Chondrocyte (in vitro differentiated cells): ENCODE results near the gene MRGPRD. TPM values are rescaled to one million over a fixed set of nuclear protein-coding genes. Genes with fewer than 3 reads are reported as not detected.
A peak's percentile ranks its signal among the peaks of the same experiment; 100 is the strongest.

Experiments
- DNase-seq: peaks from one replicate; pipeline ENCODE4 v3.0.0; 2021; ENCODE audit warnings: mixed read lengths, low spot score
- H3K27ac Mint-ChIP-seq: one replicate; pipeline ENCODE4 v1.8.0; 2021; ENCODE audit warnings: mild to moderate bottlenecking, moderate library complexity, mixed read lengths; ENCODE audit not compliant: unreplicated experiment
- H3K27me3 Mint-ChIP-seq: 2 replicates; pipeline ENCODE4 v1.8.0; 2021; ENCODE audit warnings: low read depth, mixed read lengths
- H3K36me3 Mint-ChIP-seq: 2 replicates; pipeline ENCODE4 v1.8.0; 2021; ENCODE audit warnings: low read depth, mixed read lengths
- H3K4me1 Mint-ChIP-seq: 2 replicates; pipeline ENCODE4 v1.8.0; 2021; ENCODE audit warnings: low read depth, mild to moderate bottlenecking, mixed read lengths
- H3K4me3 Mint-ChIP-seq: one replicate; pipeline ENCODE4 v1.8.0; 2021; ENCODE audit warnings: mild to moderate bottlenecking, moderate library complexity, mixed read lengths; ENCODE audit not compliant: unreplicated experiment
- H3K9me3 Mint-ChIP-seq: 2 replicates; pipeline ENCODE4 v1.8.0; 2021; ENCODE audit warnings: low read depth, mixed read lengths
- total RNA-seq: library from RNA; stranded (reverse); gene quantifications from 3 replicates; pipeline ENCODE4 v1.2.1, GENCODE V29; 2021
- TF ChIP-seq, protein P1 (sequence below): fragments of 200-600 bp; sonication (generic); IDR thresholded peaks from 2 replicates; pipeline ENCODE4 v1.5.0; 2021; ENCODE audit warnings: antibody characterized with exemption, mild to moderate bottlenecking, moderate library complexity

Gene MRGPRD
- total RNA-seq, 1 donor from 2014 or later: not detected

GRCh38 chr11:68994894-68995285 lies 14.1 kb upstream of the MRGPRD start:
- TF ChIP-seq, protein P1, sequence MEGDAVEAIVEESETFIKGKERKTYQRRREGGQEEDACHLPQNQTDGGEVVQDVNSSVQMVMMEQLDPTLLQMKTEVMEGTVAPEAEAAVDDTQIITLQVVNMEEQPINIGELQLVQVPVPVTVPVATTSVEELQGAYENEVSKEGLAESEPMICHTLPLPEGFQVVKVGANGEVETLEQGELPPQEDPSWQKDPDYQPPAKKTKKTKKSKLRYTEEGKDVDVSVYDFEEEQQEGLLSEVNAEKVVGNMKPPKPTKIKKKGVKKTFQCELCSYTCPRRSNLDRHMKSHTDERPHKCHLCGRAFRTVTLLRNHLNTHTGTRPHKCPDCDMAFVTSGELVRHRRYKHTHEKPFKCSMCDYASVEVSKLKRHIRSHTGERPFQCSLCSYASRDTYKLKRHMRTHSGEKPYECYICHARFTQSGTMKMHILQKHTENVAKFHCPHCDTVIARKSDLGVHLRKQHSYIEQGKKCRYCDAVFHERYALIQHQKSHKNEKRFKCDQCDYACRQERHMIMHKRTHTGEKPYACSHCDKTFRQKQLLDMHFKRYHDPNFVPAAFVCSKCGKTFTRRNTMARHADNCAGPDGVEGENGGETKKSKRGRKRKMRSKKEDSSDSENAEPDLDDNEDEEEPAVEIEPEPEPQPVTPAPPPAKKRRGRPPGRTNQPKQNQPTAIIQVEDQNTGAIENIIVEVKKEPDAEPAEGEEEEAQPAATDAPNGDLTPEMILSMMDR: no peak
- no peak overlapping the region for H3K27ac Mint-ChIP-seq
- peaks cover 26% of the 10 kb centered on the region for H3K27me3 Mint-ChIP-seq
- no peak for DNase-seq
- no peaks in the 10 kb centered on the region for H3K36me3 Mint-ChIP-seq
- H3K4me3 Mint-ChIP-seq: no peak overlapping the region
- no peaks in the 10 kb centered on the region for H3K9me3 Mint-ChIP-seq
- peaks cover 19% of the 10 kb centered on the region for H3K4me1 Mint-ChIP-seq

DNA sequence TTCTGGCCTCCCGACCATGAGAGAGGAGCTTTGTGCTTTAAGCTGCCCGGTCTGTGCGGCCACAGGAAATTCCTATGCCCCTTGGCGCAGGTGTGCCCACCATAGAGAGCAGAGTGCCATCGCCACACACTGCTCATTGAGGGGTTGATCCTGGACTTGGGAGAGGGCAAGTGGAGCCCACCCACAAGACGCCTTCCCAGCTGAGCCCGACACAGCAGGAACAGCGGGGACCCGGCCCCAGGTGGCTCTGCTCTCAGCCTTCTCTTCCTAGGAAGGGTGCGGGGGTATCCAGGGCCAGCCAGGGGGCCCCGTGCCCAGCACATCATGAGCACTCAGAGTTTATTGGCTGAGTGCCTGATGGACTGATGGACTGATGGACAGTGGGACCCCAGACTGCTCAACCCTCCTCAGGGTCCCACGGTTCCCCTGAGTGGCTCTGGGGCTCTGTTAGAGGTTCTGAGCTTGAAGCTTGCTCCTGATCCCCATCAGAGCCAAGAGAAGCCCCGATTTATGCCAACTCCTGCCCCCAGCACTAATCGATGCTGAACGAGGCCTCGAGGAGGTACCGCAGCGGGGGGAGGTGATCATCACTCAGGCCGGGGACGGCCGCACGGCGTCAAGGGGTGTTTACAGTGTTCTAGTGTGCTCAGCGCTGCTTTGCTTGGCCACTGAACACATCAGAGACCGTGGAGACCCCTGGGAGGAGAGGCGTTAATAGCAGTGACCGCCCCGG lies 13.5 kb upstream of the MRGPRD start:
- DNase-seq: peak; percentile 86
- peaks cover 17% of the 10 kb centered on the region for H3K4me1 Mint-ChIP-seq
- H3K27ac Mint-ChIP-seq: no peak overlapping the region
- H3K4me3 Mint-ChIP-seq: no peak overlapping the region
- no peaks in the 10 kb centered on the region for H3K9me3 Mint-ChIP-seq
- no peaks in the 10 kb centered on the region for H3K36me3 Mint-ChIP-seq
- H3K27me3 Mint-ChIP-seq: peaks cover 32% of the 10 kb centered on the region
- TF ChIP-seq, protein P1: no peak

- peaks cover 10% of the 10 kb centered on the region for H3K4me1 Mint-ChIP-seq
- no peak for DNase-seq
- H3K4me3 Mint-ChIP-seq: no peak overlapping the region
- TF ChIP-seq, protein P1: no peak
- no peaks in the 10 kb centered on the region for H3K9me3 Mint-ChIP-seq
- no peak overlapping the region for H3K27ac Mint-ChIP-seq
- peaks cover 36% of the 10 kb centered on the region for H3K27me3 Mint-ChIP-seq
- no peaks in the 10 kb centered on the region for H3K36me3 Mint-ChIP-seq
Observed at GRCh38 chr11:68993546-68993945, 12.8 kb upstream of the MRGPRD start.

GRCh38 chr11:68992743-68993255 lies 12.0 kb upstream of the MRGPRD start:
- H3K27me3 Mint-ChIP-seq: peaks cover 41% of the 10 kb centered on the region
- H3K4me1 Mint-ChIP-seq: peaks cover 3% of the 10 kb centered on the region
- peak; percentile 65 for DNase-seq

DNA sequence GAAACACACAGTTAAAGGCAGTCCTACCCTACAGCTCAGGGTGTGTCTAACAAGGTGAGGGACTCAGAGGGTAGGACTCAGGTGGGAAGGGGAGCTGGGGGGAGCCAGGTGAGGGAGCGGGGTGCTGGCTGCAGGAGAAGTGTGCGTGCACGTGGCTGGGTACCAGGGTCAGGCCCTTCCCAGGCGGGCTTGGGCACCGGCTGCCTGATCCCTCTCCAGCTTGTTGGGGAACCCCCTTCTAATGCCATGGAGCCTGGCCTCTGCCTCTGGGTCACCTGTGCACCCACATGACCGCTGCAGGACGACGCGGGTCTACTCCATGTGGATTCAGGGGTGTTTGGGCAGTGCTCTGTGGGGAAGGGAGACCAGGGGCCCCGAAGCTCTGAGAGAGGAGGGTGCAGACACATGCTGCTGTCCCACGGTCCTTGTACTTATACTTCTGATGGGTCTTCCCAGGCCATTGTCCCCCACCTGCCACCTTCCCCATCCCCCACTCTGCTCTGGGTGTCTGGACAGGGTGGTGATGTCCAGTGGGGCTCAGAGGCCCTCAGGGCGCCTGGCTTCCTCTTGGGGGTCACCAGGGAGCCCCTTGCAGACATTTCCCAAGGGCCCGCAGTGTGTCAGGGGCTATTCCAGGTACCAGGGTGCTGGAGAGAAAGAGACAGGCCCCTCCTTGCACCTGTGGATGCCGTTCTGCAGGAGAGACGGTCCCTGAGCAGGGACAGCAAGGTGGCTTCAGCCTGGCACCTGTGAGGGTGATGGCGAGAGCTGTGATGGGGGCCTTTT lies 10.4 kb upstream of the MRGPRD start:
- Mint-ChIP-seq H3K36me3 (peaks cover 10% of the 10 kb centered on the region), H3K4me3 (no peak overlapping the region), H3K4me1 (peaks cover 11% of the 10 kb centered on the region), H3K9me3 (peaks cover 14% of the 10 kb centered on the region), H3K27me3 (peaks cover 48% of the 10 kb centered on the region), H3K27ac (no peak overlapping the region)
- peak; percentile 85 for DNase-seq
- TF ChIP-seq, protein P1: no peak

More at GRCh38 chr11:68992743-68993255, 12.0 kb upstream of the MRGPRD start:
- TF ChIP-seq, protein P1: no peak
- H3K4me3 Mint-ChIP-seq: no peak overlapping the region
- H3K36me3 Mint-ChIP-seq: no peaks in the 10 kb centered on the region
- H3K27ac Mint-ChIP-seq: no peak overlapping the region
- H3K9me3 Mint-ChIP-seq: no peaks in the 10 kb centered on the region
